GM23248 (cell line): ENCODE data around the gene THBS1. TPM values are rescaled to one million over a fixed set of nuclear protein-coding genes. Genes with fewer than 3 reads are reported as not detected.

ENCODE experiments used
- DNase-seq: peaks from one replicate; pipeline ENCODE4 v3.0.0-alpha.2; 2015
- H2AFZ ChIP-seq: fragments of 200-600 bp; sonication (generic); 2 replicates; pipeline ENCODE4 v1.6.1; 2016; ENCODE audit warnings: antibody characterized with exemption
- H3F3A ChIP-seq: fragments of 200-600 bp; sonication (generic); 2 replicates; pipeline ENCODE4 v1.6.1; 2016; ENCODE audit warnings: mild to moderate bottlenecking, antibody characterized with exemption, mixed run types; ENCODE audit not compliant: insufficient read depth
- H3K27ac ChIP-seq: fragments of 200-600 bp; sonication (generic); 2 replicates; pipeline ENCODE4 v1.5.1; 2016; ENCODE audit warnings: mild to moderate bottlenecking
- H3K27me3 ChIP-seq: fragments of 200-600 bp; sonication (generic); replicated peaks from 2 replicates; pipeline ENCODE4 v1.6.1; 2016; ENCODE audit warnings: mild to moderate bottlenecking; ENCODE audit not compliant: insufficient read depth
- H3K36me3 ChIP-seq: fragments of 200-600 bp; sonication (generic); 2 replicates; pipeline ENCODE4 v1.6.1; 2016; ENCODE audit warnings: low read depth, mild to moderate bottlenecking
- H3K4me1 ChIP-seq: fragments of 200-600 bp; sonication (generic); 2 replicates; pipeline ENCODE4 v1.6.1; 2016; ENCODE audit warnings: mild to moderate bottlenecking; ENCODE audit not compliant: insufficient read depth
- H3K4me2 ChIP-seq: fragments of 200-600 bp; sonication (generic); one replicate; pipeline ENCODE4 v1.6.1; 2016; ENCODE audit warnings: mild to moderate bottlenecking; ENCODE audit not compliant: unreplicated experiment
- H3K4me3 ChIP-seq: fragments of 200-600 bp; sonication (generic); 2 replicates; pipeline ENCODE4 v1.5.1; 2016; ENCODE audit warnings: mild to moderate bottlenecking
- H3K79me2 ChIP-seq: fragments of 200-600 bp; sonication (generic); 2 replicates; pipeline ENCODE4 v1.6.1; 2016; ENCODE audit warnings: mild to moderate bottlenecking; ENCODE audit not compliant: insufficient read depth
- H3K9ac ChIP-seq: fragments of 200-600 bp; sonication (generic); 2 replicates; pipeline ENCODE4 v1.6.1; 2016; ENCODE audit warnings: mild to moderate bottlenecking
- H3K9me2 ChIP-seq: fragments of 200-600 bp; sonication (generic); 2 replicates; pipeline ENCODE4 v1.6.1; 2016; ENCODE audit warnings: mixed run types, mild to moderate bottlenecking, moderate library complexity; ENCODE audit not compliant: insufficient read depth
- H3K9me3 ChIP-seq: fragments of 200-600 bp; sonication (generic); one replicate; pipeline ENCODE4 v1.6.1; 2017; ENCODE audit warnings: low read depth
- H4K20me1 ChIP-seq: fragments of 200-600 bp; sonication (generic); 2 replicates; pipeline ENCODE4 v1.6.0; 2016; ENCODE audit not compliant: insufficient read depth
- EZH2 ChIP-seq: fragments of 200-600 bp; sonication (generic); IDR thresholded peaks from 2 replicates; pipeline ENCODE4 v1.6.1; 2018; ENCODE audit warnings: antibody characterized with exemption, mild to moderate bottlenecking; ENCODE audit not compliant: insufficient read depth, poor library complexity, severe bottlenecking
- EZH2phosphoT487 ChIP-seq: fragments of 200-600 bp; sonication (generic); IDR thresholded peaks from 2 replicates; pipeline ENCODE4 v1.6.1; 2018; ENCODE audit warnings: antibody characterized with exemption, moderate library complexity, mild to moderate bottlenecking, low read depth; ENCODE audit not compliant: insufficient read depth
- WGBS, 2 experiments: methylation state at CpG; one replicate each; pipeline ENCODE4 v1.1.6; 2015 to 2017; ENCODE audit warnings: low lambda C conversion rate in 2 of 2, low coverage in 1 of 2; ENCODE audit errors: missing lambda C conversion rate in 2 of 2; 5-methylcytosine and 5-hydroxymethylcytosine counted together
- in situ Hi-C: fragments of 300-500 bp; cut with MboI; formaldehyde crosslinking; loops from 2 replicates; pipeline ENCODE4 v1.15.0; 2020
- polyA plus RNA-seq: library from polyadenylated mRNA; unstranded; fragments of >200 nt; fragmentation: Nextera tagmentation; extraction: Ambion mirVana; gene quantifications from 2 replicates; pipeline ENCODE4 v1.2.1, GENCODE V29; 2016
- total RNA-seq: library from RNA; depleted of rRNA; stranded (reverse); fragments of >200 nt; shearing (Covaris generic); gene quantifications from 2 replicates; pipeline ENCODE4 v1.2.3, GENCODE V29; 2014; rRNA removed

Gene THBS1
- total and polyA plus RNA-seq, 2 experiments from 2014 or later, result 2,858 to 7,697 TPM

- Histone ChIP-seq H3K4me3 (no peak overlapping the region), H3K36me3 (no peaks in the 10 kb centered on the region), H3K9ac (no peak overlapping the region), H3K4me1 (peaks cover 37% of the 10 kb centered on the region), H2AFZ (no peak overlapping the region), H3K27ac (no peak overlapping the region), H3F3A (peaks cover 24% of the 10 kb centered on the region), H3K9me2 (no peaks in the 10 kb centered on the region; the same call in 1 of the 2 replicates), H3K27me3 (no peaks in the 10 kb centered on the region), H3K4me2 (no peak overlapping the region), H3K79me2 (no peaks in the 10 kb centered on the region), H3K9me3 (no peaks in the 10 kb centered on the region), H4K20me1 (no peaks in the 10 kb centered on the region)
- DNase-seq, result no peak
- in situ Hi-C loops, result no loop called here
- 93 to 96% methylated on average over 2 of the region's 2 CpGs for WGBS, 2 experiments
- no peak for TF ChIP-seq EZH2
- no peak for TF ChIP-seq EZH2phosphoT487
Measured at GRCh38 chr15:39645976-39646257, 65.0 kb downstream of the THBS1 start.

- Histone ChIP-seq H3F3A (peaks cover 20% of the 10 kb centered on the region), H3K36me3 (no peaks in the 10 kb centered on the region), H3K79me2 (no peaks in the 10 kb centered on the region), H3K9ac (no peak overlapping the region), H3K4me2 (no peak overlapping the region), H3K4me1 (peaks cover 32% of the 10 kb centered on the region), H2AFZ (no peak overlapping the region), H4K20me1 (no peaks in the 10 kb centered on the region), H3K9me2 (no peaks in the 10 kb centered on the region; the same call in 1 of the 2 replicates), H3K4me3 (no peak overlapping the region), H3K27me3 (no peaks in the 10 kb centered on the region), H3K9me3 (no peaks in the 10 kb centered on the region), H3K27ac (no peak overlapping the region)
- no peak for TF ChIP-seq EZH2phosphoT487
- no peak for TF ChIP-seq EZH2
- in situ Hi-C loops, result no loop called here
- DNase-seq, result no peak
- WGBS, 2 experiments, result 96 to 97% methylated on average over 5 of the region's 5 CpGs
Measured at GRCh38 chr15:39646425-39646824, 65.5 kb downstream of the THBS1 start.

Other genes with a start within 250 kb of the THBS1 start
- 1.6 and 2.4 TPM in 2 replicates for gene FSIP1, start 201.8 kb downstream of the THBS1 start, total RNA-seq
- gene FSIP1, start 201.8 kb downstream of the THBS1 start, polyA plus RNA-seq, result 2.4 and 2.8 TPM in 2 replicates